BE2C (cell line): ENCODE results near the gene NKX6-1.

ENCODE experiments used
- DNase-seq: peaks from one replicate; pipeline ENCODE4 v3.0.0-alpha.2; 2020
- H3K27me3 ChIP-seq: fragments of 250-450 bp; sonication (Bioruptor Pico); 2 replicates; pipeline ENCODE4 v1.5.1; 2020; ENCODE audit warnings: mild to moderate bottlenecking
- H3K36me3 ChIP-seq: fragments of 250-450 bp; sonication (Bioruptor Pico); 2 replicates; pipeline ENCODE4 v1.5.1; 2020; ENCODE audit warnings: mild to moderate bottlenecking
- H3K4me1 ChIP-seq: fragments of 250-450 bp; sonication (Bioruptor Pico); 2 replicates; pipeline ENCODE4 v1.5.1; 2020
- H3K4me3 ChIP-seq: 2 replicates; pipeline ENCODE4 v1.5.1; 2011; ENCODE audit warnings: low read depth, low read length
- H3K9me3 ChIP-seq: fragments of 250-450 bp; sonication (Bioruptor Pico); 2 replicates; pipeline ENCODE4 v1.5.1; 2020
- TF ChIP-seq, protein P1 (sequence below): IDR thresholded peaks from 2 replicates; pipeline ENCODE4 v1.5.1; 2012; ENCODE audit warnings: mild to moderate bottlenecking, low read depth, low read length

The NKX6-1 gene

DNA sequence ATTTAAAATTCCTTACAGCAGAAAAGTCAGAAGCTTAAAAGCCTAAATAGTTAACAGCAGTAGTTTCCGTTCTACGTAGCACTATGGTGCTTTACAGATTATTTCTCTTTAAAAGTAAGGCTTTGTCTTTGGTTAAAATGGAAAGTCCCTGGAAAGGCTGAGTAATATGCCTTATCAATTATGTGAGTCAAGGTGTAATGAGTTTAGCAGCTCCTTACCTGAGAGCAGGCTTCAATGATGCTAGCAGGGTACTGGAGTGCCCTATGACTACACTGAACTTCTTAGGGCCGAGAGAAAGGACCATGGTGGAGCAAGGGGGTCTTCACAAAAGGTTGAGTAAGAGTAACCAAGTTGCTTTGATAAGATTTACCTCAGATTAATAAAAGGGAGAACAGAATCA, 12.6 kb upstream of the NKX6-1 start:
- Histone ChIP-seq H3K27me3 (no peaks in the 10 kb centered on the region), H3K9me3 (no peaks in the 10 kb centered on the region), H3K4me3 (no peak overlapping the region), H3K4me1 (peaks cover 4% of the 10 kb centered on the region), H3K36me3 (no peaks in the 10 kb centered on the region)
- TF ChIP-seq, protein P1, sequence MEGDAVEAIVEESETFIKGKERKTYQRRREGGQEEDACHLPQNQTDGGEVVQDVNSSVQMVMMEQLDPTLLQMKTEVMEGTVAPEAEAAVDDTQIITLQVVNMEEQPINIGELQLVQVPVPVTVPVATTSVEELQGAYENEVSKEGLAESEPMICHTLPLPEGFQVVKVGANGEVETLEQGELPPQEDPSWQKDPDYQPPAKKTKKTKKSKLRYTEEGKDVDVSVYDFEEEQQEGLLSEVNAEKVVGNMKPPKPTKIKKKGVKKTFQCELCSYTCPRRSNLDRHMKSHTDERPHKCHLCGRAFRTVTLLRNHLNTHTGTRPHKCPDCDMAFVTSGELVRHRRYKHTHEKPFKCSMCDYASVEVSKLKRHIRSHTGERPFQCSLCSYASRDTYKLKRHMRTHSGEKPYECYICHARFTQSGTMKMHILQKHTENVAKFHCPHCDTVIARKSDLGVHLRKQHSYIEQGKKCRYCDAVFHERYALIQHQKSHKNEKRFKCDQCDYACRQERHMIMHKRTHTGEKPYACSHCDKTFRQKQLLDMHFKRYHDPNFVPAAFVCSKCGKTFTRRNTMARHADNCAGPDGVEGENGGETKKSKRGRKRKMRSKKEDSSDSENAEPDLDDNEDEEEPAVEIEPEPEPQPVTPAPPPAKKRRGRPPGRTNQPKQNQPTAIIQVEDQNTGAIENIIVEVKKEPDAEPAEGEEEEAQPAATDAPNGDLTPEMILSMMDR, result no peak
- DNase-seq, result no peak

DNA sequence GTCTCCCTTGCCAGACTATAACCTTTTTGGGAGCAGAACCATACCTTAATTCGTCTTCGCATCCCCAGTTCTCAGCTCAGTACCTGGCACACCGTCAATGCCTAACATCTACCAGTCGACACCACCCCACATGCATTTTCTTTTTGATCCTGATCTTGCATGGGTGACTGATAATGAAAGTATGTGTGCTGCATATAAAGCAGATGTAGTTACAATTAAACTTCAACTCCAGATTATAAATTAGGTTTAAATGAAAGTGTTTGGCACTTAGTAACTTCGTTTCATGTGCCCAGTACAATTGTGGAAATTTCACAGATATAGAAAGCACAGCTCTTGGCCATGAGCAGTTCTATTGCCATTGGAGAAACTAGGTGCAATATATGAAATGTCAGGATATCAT, 8.8 kb upstream of the NKX6-1 start:
- Histone ChIP-seq H3K4me1 (no peaks in the 10 kb centered on the region; the same call in 1 of the 2 replicates), H3K4me3 (no peak overlapping the region), H3K27me3 (no peaks in the 10 kb centered on the region), H3K9me3 (no peaks in the 10 kb centered on the region), H3K36me3 (no peaks in the 10 kb centered on the region)
- no peak for DNase-seq
- TF ChIP-seq, protein P1, result no peak

DNA sequence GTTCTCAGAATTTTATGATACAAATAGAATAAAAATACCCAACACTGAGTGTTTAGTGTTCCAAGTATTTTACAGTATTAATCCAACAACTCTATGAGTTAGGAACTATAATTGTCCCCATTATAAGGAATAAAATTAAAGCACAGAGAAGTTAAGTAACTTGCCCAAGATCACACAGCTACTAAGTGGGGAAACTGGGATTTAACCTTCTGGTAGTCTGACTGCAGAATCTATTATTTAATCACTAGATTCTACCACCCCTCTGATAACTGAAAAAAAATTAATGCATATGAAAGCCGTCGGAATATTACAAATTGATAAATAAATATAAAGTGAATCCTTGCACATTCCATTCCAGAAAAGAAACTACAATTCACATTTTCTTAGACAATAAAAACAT, 5.7 kb upstream of the NKX6-1 start:
- no peak for DNase-seq
- TF ChIP-seq, protein P1, result no peak

DNA sequence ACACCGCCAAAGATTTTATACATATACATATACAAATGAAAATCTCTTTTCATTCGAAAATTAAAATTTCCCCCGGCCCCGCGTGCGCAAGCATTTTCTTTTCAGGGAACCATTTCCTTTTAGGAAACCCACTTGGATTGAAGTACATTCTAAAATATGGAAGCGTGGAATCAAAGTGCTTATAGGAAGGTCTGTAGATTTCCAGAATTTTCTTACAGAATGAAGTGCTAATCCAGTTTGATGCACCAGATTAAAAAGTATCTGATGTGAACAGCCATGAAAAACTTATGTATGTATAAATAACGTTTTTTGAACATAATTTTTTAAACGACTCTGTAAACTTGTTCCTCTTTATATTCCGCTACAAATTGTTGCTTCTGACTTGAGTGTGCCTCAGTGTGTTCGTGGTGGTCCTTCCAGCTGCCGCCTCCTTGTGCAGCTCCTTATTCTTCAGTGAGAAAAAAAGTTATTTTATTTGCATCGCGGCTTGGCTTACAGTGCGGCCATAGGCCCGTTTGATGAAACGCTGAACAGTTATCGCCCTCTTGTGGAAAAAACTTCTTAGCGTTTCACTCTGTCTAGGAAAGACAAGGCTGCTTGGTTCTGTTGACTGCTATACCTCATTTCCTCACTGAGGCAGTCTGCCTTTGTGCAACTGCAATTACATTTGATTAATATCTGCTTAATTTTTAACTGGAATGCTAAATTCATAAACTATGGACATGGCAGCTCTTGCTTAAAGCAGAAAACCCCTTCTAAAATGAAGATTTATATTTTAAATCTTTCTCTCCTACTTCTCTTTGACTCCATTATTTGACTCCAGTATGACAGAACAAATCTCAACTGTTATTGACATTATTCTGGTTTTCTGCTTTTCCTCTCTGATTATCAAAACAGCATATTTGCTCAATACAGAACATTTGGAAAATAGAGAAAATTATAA, 4.7 kb upstream of the NKX6-1 start:
- Histone ChIP-seq H3K4me3 (no peak overlapping the region), H3K27me3 (no peaks in the 10 kb centered on the region), H3K9me3 (no peaks in the 10 kb centered on the region), H3K4me1 (peaks cover 4% of the 10 kb centered on the region; the same call in 1 of the 2 replicates), H3K36me3 (no peaks in the 10 kb centered on the region)
- TF ChIP-seq, protein P1, result peak; percentile 90
- peak; percentile 59 for DNase-seq

More for the DNA sequence above, 5.7 kb upstream of the NKX6-1 start:
- no peaks in the 10 kb centered on the region for H3K36me3 ChIP-seq
- peaks cover 4% of the 10 kb centered on the region for H3K4me1 ChIP-seq
- no peak overlapping the region for H3K4me3 ChIP-seq
- no peaks in the 10 kb centered on the region for H3K27me3 ChIP-seq
- no peaks in the 10 kb centered on the region for H3K9me3 ChIP-seq

DNA sequence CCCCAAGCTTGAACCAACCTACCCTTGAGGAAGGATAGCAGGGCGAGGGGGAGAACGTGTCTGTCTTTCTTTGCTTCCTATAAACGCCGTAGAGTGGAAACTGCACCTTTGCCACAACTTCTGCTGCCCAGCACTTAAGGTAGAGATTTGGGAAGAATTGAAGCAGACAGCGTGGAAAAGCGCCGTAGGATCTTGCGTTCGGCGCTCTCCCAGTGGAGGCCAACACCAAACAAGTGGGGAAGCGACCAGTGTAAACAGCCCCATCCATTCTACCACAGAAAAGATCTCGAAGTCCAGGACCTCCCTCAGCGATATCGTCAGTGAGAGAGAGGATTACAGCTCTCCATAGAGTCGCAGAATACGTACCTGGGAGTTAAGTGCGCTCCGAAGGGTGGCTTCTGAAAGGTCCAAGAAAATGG, 3.9 kb upstream of the NKX6-1 start:
- no peaks in the 10 kb centered on the region for H3K36me3 ChIP-seq

More for the DNA sequence above, 3.9 kb upstream of the NKX6-1 start:
- peaks cover 4% of the 10 kb centered on the region; the same call in 1 of the 2 replicates for H3K4me1 ChIP-seq
- TF ChIP-seq, protein P1, result no peak
- H3K4me3 ChIP-seq, result no peak overlapping the region
- no peaks in the 10 kb centered on the region for H3K9me3 ChIP-seq
- no peak for DNase-seq
- H3K27me3 ChIP-seq, result no peaks in the 10 kb centered on the region
